ENCODE data around the gene IP6K2. TPM values are rescaled to one million over a fixed set of nuclear protein-coding genes. Genes with fewer than 3 reads are reported as not detected.
"Not testable (repeated sequence)": the region's sequence is repeated elsewhere in the genome, so short reads cannot be mapped to it uniquely, and the experiment has no call there.

Gene IP6K2, protein sequence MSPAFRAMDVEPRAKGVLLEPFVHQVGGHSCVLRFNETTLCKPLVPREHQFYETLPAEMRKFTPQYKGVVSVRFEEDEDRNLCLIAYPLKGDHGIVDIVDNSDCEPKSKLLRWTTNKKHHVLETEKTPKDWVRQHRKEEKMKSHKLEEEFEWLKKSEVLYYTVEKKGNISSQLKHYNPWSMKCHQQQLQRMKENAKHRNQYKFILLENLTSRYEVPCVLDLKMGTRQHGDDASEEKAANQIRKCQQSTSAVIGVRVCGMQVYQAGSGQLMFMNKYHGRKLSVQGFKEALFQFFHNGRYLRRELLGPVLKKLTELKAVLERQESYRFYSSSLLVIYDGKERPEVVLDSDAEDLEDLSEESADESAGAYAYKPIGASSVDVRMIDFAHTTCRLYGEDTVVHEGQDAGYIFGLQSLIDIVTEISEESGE
- 100 to 1,000 TPM in 1 of 7 donors, 10 to 100 TPM in 6; 62.1 to 105 (median 74.8) TPM for total RNA-seq
- 10 to 100 TPM; 64.8 to 81.5 (median 79.1) TPM for polyA plus RNA-seq
- long read RNA-seq, donor 1, transcript IP6K2-202 (3 exons, 1,185 nt) = minor isoform, 7 of 37 reads
- long read RNA-seq, donor 1, transcript IP6K2-201 (6 exons, 1,775 nt) = minor isoform, 6 of 37 reads
- long read RNA-seq, donor 1, transcript IP6K2-221 (2 exons, 1,673 nt) = minor isoform, 5 of 37 reads
- long read RNA-seq, donor 1, transcript IP6K2-208 (2 exons, 1,124 nt) = major isoform, 9 of 37 reads
- long read RNA-seq, donor 1, partial matches to known transcripts = 0 of 37 reads
- long read RNA-seq, donor 1, other reads (novel, unspliced or antisense) = 5 of 37 reads
- long read RNA-seq, donor 2, transcript IP6K2-208 (2 exons, 1,124 nt) = minor isoform, 5 of 27 reads
- long read RNA-seq, donor 2, transcript IP6K2-202 (3 exons, 1,185 nt) = minor isoform, 6 of 27 reads
- long read RNA-seq, donor 2, transcript IP6K2-201 (6 exons, 1,775 nt) = major isoform, 7 of 27 reads
- long read RNA-seq, donor 2, partial matches to known transcripts = 0 of 27 reads
- long read RNA-seq, donor 2, other reads (novel, unspliced or antisense) = 5 of 27 reads

DNA sequence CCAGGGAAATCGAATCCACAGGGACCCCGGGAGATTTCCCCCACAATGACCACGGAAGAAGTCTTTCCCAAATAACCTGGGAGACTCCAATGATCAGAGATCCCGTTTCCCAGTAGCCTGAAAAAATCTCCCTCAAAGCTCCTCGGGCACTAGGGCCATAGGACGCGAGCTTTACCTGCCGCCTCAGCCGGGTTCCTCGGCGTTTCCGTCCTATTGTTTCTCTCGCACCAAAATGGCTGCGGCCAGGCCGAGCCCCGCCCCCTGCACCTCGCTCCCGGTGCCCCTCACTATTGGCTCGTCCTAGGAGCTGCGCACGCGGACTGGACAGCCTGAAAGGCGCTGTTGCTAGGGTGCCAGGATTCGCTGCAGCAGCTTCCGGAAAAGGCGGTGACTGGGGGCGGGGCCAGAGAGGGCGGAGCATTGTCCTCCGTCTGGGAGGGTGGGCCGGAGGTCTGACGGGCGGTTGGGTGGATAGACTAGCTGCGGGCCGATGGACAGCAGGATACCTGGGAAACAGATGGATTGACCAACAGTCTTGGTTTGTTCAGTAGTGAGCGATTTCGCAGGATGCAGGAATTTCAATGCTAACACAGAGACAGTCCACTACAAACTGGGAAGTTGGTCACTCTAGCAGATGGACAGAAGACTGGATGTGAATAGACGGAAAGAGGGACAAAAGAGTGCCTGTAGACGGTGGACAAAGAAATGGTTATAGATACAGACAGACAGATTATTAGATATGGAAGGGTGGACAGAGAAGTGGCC, at the start of gene IP6K2:
Gene IP6K2, minus strand, starts transcription at position 240 of the 765 bp plus-strand sequence. CDS start 21,930 bp downstream, outside the sequence.
- intact Hi-C loops (cut with DNase I; ENCODE audit: low total_unique reads) = no loop called here

DNA sequence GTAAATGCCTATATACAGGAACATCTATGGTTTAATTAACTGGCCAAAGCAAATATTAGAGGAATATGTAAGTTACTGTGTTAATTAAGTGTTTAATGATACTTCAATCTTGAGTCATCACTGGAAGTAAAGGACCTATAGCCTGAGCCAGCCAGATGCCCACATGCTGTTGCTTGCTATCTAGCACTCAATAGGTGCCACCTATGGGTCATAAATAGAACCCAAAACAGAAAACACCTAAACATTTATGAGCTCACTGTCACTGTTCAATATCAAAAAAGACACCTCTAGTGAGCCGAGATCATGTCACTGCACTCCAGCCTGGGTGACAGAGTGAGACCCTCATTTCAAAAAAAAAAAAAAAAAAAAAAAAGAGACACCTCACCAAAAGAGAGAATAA, 48.4 kb upstream of the IP6K2 start:
- DNase-seq = no peak
- Histone ChIP-seq H3K4me3 (no peak overlapping the region), H3K4me1 (peaks cover 0 to 13% (median 2%) of the 10 kb centered on the region in 6 donors), H3K36me3 (peaks cover 0 to 93% (median 19%) of the 10 kb centered on the region in 6 donors), H3K9me3 (no peaks in the 10 kb centered on the region), H3K27me3 (replicated peaks in 1 of 7) (no peaks in the 10 kb centered on the region), H3K27ac (no peak overlapping the region)
- intact Hi-C loops (cut with DNase I; ENCODE audit: low total_unique reads) = no loop called here
- WGBS, 5 donors = 92 to 100% (median 98%) methylated on average over 1 of the region's 1 CpG
- TF ChIP-seq CTCF (IDR thresholded peaks at IDR 0.05 in 8 of 11, conservative IDR thresholded peaks at IDR 0.05 in 3 of 11) = no peak
- TF ChIP-seq POLR2A (IDR thresholded peaks at IDR 0.05) = no peak
- no peak for TF ChIP-seq POLR2AphosphoS5 (IDR thresholded peaks at IDR 0.05)

More for the DNA sequence above, at the start of gene IP6K2:
- Histone ChIP-seq H3K4me1 (peaks cover 25 to 54% (median 45%) of the 10 kb centered on the region in 6 donors), H3K36me3 (peaks cover 0 to 31% (median 7%) of the 10 kb centered on the region in 6 donors), H3K4me3 (peak within 1 kb of the TSS; percentile 65 to 89 (median 78)), H3K27me3 (replicated peaks in 1 of 7) (no peaks in the 10 kb centered on the region), H3K9me3 (no peaks in the 10 kb centered on the region), H3K27ac (peak within 1 kb of the TSS; percentile 76 to 94 (median 92))
- peak; percentile 100 for DNase-seq
- TF ChIP-seq CTCF (IDR thresholded peaks at IDR 0.05 in 8 of 11, conservative IDR thresholded peaks at IDR 0.05 in 3 of 11) (peak in 3 of 11 experiments; percentile 15 to 35 (median 25)), POLR2AphosphoS5 (IDR thresholded peaks at IDR 0.05) (peak; percentile 92 to 97 (median 94)), POLR2A (IDR thresholded peaks at IDR 0.05) (peak in 2 of 3 donors; percentile 34 to 57)
- 2 to 4% (median 3%) methylated on average over 31 to 38 of the region's 38 CpGs for WGBS, 5 donors

DNA sequence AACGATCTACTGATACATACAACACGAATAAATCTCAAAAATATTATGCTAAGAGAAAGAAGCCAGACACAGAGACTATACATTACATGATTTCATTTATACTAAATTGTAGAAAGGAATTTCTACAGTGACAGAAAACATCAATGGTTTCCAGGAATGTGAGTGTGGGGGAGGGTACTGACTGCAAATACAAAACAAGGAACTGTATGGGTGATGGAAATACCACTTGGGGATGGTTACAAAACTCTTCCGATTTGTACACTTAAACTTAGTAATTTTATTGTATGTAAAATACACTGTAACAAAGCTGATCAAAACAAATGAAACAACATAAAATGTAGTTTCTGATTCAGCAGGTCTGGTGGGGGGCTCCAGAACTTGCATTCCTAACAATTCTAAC, 45.8 kb upstream of the IP6K2 start:
- WGBS, 5 donors = 71 to 93% (median 78%) methylated on average over 3 of the region's 3 CpGs
- peaks cover 0 to 94% (median 28%) of the 10 kb centered on the region in 6 donors for H3K36me3 ChIP-seq
- H3K4me1 ChIP-seq = peaks cover 0 to 13% (median 2%) of the 10 kb centered on the region in 6 donors
- no peaks in the 10 kb centered on the region for H3K9me3 ChIP-seq
- TF ChIP-seq CTCF (IDR thresholded peaks at IDR 0.05 in 8 of 11, conservative IDR thresholded peaks at IDR 0.05 in 3 of 11) (no peak), POLR2AphosphoS5 (IDR thresholded peaks at IDR 0.05) (no peak), POLR2A (IDR thresholded peaks at IDR 0.05) (no peak)
- no peaks in the 10 kb centered on the region for H3K27me3 ChIP-seq (replicated peaks in 1 of 7)
- no peak for DNase-seq
- H3K4me3 ChIP-seq = no peak overlapping the region
- H3K27ac ChIP-seq = peak overlapping the region in 4 of 8 donors; percentile 45 to 63 (median 53)
- intact Hi-C loops (cut with DNase I; ENCODE audit: low total_unique reads) = no loop called here

- H3K27ac ChIP-seq; H3K9me3 ChIP-seq; H3K27me3 ChIP-seq (replicated peaks in 1 of 7); intact Hi-C loops (cut with DNase I; ENCODE audit: low total_unique reads); DNase-seq; H3K4me3 ChIP-seq: not testable (repeated sequence)
- peaks cover 0 to 100% (median 34%) of the 10 kb centered on the region in 6 donors for H3K36me3 ChIP-seq
- WGBS, 5 donors = 93 to 98% (median 95%) methylated on average over 5 of the region's 5 CpGs
- peaks cover 0 to 13% (median 2%) of the 10 kb centered on the region in 6 donors for H3K4me1 ChIP-seq
These were observed 43.0 kb upstream of the IP6K2 start for GRCh38 chr3:48759991-48760540.

GRCh38 chr3:48759531-48759930, 42.5 kb upstream of the IP6K2 start:
- H3K27me3 ChIP-seq (replicated peaks in 1 of 7); H3K4me3 ChIP-seq; H3K27ac ChIP-seq; H3K9me3 ChIP-seq; DNase-seq; intact Hi-C loops (cut with DNase I; ENCODE audit: low total_unique reads): not testable (repeated sequence)
- Histone ChIP-seq H3K36me3 (peaks cover 0 to 100% (median 28%) of the 10 kb centered on the region in 6 donors), H3K4me1 (peaks cover 0 to 13% (median 2%) of the 10 kb centered on the region in 6 donors)
- WGBS, 5 donors = 94 to 99% (median 95%) methylated on average over 6 of the region's 6 CpGs
